NOMO-1 (cell line): ENCODE results near the gene DUSP22.

ENCODE experiments used
- DNase-seq, 2 experiments: peaks; one replicate each; lab custom pipeline; 2025; ENCODE audit not compliant: unreplicated experiment in 2 of 2; lab: John Stamatoyannopoulos, UW

The DUSP22 gene

GRCh38 chr6:296151-297122, 4.2 kb downstream of the DUSP22 start:
- no peak for DNase-seq

GRCh38 chr6:297571-298232, 5.4 kb downstream of the DUSP22 start:
- DNase-seq: no peak

GRCh38 chr6:298233-299103, 6.2 kb downstream of the DUSP22 start:
- no peak for DNase-seq

GRCh38 chr6:299104-299980, 7.1 kb downstream of the DUSP22 start:
- DNase-seq: no peak

GRCh38 chr6:300026-300425, 7.7 kb downstream of the DUSP22 start:
- DNase-seq: no peak

GRCh38 chr6:300494-301198, 8.4 kb downstream of the DUSP22 start:
- DNase-seq: no peak

GRCh38 chr6:301526-301925, 9.2 kb downstream of the DUSP22 start:
- no peak for DNase-seq

- DNase-seq: no peak
Observed at GRCh38 chr6:301929-302705, 9.8 kb downstream of the DUSP22 start.

- no peak for DNase-seq
Observed at GRCh38 chr6:302760-303159, 10.5 kb downstream of the DUSP22 start.

- DNase-seq: no peak
Observed at GRCh38 chr6:303263-303662, 11.0 kb downstream of the DUSP22 start.

GRCh38 chr6:303948-304558, 11.8 kb downstream of the DUSP22 start:
- DNase-seq: no peak

GRCh38 chr6:304833-305370, 12.6 kb downstream of the DUSP22 start:
- no peak for DNase-seq

GRCh38 chr6:305371-306206, 13.3 kb downstream of the DUSP22 start:
- DNase-seq: no peak

GRCh38 chr6:306641-307061, 14.4 kb downstream of the DUSP22 start:
- DNase-seq: no peak

- DNase-seq: no peak
Observed at GRCh38 chr6:307065-307814, 15.0 kb downstream of the DUSP22 start.

GRCh38 chr6:307874-308273, 15.6 kb downstream of the DUSP22 start:
- no peak for DNase-seq
